GM21367 (cell line): ENCODE measurements around the gene SEMA5A.

Experiments used
- ATAC-seq: cut with Tn5 transposase; IDR thresholded peaks from one replicate; pipeline ENCODE4 v1.9.1; 2021; ENCODE audit not compliant: unreplicated experiment

SEMA5A gene

DNA sequence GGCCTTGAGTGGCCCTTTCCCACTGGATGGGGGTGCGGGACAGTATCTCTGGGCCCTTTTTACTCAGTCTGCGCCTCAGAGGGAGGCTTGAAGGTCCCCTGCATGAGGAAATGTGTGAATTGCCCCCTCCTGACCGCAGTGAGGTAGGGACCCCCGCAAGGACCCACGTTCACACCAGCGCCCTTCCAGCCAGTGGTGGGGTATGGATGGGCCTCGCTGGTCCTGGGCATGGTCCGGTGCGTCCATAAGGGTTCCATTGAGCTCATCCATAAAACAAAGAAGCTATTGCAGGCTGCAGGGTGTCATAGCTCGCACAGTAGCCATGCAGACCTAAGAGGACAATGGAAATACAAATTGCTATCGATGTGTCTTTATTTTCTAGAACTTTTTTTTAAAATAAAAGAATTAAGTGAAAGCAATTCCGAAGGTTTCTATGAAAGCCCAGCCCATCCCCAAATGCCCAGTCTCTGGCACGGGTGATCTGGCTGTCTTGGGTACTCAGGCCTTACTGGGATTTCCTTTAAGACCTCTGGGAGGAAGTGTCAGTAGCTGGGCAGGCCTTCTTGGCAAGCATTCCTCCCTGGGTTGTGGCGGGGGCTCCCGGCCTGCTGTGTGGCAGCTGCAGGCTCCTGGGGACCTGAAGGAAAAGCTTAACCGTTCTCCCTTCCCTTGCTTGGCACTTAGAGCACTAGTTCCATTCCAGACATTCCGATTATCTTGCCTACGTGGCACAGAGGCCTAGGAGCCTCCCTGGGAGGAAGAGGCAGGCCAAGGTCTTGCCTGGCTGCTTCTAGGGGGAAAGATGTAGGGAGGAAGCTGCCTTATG lies 1.5 kb upstream of the SEMA5A start:
- no peak for ATAC-seq

DNA sequence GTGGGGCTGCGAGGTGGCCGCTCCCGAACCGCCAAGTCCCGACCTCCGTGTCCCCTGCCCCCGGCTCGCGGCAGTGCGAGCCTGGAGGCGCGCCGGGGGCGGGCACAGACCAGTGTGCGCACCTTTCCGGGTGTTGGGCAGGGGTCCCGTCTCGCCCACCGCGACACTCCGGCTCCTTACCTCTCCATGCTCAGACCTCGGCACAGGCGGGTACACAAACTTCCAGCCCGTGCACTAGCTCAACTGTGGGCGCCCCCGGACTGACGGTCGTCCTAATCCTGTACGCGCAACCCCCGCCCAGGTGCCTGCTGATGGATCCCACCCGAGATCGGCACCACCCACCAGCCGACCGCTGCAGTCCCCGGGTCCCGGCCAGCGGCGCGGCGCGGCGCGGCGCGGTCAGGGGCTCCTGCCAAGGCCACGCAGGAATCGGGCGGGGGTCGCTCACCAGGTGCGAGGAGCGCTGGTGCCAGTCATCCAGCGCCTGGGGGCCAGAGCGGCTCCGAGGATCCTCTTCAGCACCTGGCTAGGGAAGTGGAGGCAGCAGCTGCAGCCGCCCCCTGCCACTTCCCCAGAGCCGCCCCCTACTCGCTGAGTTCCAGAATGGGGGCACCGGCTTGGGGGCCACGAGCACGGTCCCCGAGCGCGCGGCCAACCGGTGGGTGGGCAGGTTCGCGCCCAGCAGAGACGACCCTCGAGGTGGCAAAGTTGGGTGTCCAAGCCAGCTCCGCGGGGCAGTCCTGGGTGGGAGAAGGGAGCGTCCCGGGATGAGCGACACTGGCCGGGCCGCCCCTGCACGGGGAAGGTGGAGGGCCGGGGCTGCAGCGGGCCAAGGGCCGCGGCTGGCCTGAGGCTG lies 511 bp downstream of the SEMA5A start:
- ATAC-seq, result no peak

- peak; percentile 71 for ATAC-seq
Observed at GRCh38 chr5:9544502-9545135, 1.3 kb downstream of the SEMA5A start.

DNA sequence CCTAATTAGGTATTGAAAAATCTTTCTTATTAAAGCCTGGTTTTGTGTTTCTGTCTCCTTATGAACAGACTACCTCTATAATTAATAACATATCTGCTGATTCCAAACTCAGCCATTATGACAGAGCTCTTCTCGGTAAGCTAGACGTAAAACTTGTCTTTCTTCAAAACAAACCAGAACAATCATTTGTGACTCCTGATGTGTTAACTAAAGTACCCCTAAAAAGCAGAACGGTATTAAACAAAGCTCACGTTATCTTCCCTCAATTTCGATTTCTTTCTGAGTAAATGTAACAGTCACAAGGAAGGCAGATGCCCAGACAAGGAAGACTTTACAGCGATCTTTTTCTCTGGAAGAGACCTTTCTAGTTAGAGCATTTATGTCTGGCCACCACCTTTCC lies 1.8 kb downstream of the SEMA5A start:
- ATAC-seq, result no peak

GRCh38 chr5:9543311-9543920 lies 2.5 kb downstream of the SEMA5A start:
- no peak for ATAC-seq

DNA sequence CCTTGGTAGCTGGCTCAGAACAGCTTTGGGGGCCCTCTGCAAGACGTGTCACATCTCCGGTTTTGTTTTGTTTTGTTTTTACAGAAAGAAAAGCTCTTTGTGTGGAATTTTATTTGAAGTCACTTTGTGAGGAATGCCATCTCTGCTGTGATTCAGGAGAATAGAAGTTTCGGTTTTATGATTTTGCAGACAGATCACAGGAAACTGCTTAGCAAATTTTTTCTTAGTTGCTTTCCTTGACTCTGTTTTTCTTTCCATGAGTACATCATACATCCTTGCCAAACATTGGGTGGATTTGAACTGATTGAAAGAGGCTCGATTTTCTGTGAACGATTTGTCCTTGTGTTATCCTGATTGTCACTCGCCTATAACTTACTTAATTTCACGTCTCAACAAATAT lies 5.1 kb downstream of the SEMA5A start:
- no peak for ATAC-seq

DNA sequence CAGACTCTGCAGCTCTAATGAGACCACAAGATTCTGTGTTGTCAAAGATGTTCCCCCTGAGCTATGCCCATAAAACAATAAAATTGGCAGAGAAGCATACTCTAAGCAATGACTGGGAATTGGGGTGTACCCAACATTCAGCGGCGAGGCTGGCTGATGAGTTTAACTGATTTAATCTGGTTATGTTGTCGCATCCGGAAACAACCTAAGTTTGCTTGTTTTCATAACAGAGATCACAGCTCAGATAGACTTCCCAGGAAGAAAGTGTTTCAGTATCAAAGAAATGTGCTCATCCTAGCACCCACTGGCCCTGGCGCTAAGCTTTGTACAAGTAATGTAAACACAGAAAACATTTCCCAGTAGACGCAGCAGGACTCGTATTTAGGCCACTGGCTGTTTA lies 7.4 kb downstream of the SEMA5A start:
- no peak for ATAC-seq

DNA sequence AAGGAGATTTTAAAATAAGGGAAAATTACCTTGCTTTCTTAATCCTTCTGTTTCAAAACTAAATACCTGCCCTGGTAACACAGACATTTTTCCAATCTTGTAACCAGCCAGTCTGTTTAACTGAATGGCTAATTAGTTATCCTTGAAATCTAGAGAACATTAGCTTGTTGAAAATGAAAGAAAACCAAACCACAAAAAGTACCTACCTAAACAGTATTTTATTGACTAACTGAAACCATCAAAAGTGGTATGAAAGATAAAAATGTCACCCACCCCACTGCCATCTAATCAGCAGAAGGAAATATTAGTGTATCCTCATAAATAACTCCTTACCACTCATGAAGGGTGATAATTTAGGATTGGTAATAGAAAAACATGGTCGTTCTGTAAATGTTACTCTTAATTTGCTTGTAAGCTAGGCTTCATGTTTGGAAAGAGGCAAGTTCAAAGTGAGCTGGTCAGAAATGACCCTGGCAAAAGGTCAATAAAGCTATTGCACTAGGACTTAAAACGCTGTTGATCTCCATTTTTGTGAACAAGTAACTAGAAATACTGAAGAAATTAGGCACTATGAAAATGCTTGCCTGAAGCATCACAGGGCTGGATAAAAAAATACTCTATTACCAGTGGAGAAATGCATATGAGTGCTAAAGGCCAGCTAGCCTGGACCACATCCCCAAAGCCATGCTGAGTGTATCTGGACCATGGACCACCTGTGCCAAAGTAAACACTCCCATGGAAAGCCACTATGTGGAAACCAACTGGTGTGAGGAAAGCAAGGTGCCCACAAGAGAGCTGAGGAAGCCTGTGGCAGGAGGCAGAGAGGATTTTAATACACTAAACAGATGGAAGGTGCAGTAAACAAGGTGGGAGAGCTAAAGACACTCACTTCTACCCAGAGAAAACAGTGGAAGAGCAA lies 8.4 kb downstream of the SEMA5A start:
- ATAC-seq, result no peak

GRCh38 chr5:9536717-9537116 lies 9.2 kb downstream of the SEMA5A start:
- no peak for ATAC-seq

- no peak for ATAC-seq
Observed at GRCh38 chr5:9534881-9535517, 10.9 kb downstream of the SEMA5A start.

- no peak for ATAC-seq
Observed at GRCh38 chr5:9533562-9534364, 12.1 kb downstream of the SEMA5A start.

- ATAC-seq, result no peak
Observed at GRCh38 chr5:9533096-9533495, 12.8 kb downstream of the SEMA5A start.

DNA sequence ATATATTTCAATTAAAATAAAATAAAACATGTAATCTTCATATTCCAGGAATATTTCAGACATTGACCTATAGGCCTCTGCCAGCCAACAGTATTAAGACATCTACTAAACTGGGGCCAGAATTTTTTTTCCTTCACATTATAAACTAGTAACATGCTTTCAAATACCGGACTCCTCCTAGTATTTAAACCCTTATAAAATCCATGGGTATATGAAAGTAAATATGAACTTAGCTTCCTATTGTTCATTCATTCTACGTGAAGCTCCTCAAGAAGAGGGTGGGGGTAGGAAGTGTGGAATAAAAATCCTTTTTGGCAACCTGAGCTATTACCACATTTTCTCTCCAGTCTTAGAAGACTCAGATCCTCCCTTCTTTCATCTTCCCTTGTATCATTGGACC lies 16.4 kb downstream of the SEMA5A start:
- ATAC-seq, result no peak

- no peak for ATAC-seq
Observed at GRCh38 chr5:9529041-9529480, 16.8 kb downstream of the SEMA5A start.

DNA sequence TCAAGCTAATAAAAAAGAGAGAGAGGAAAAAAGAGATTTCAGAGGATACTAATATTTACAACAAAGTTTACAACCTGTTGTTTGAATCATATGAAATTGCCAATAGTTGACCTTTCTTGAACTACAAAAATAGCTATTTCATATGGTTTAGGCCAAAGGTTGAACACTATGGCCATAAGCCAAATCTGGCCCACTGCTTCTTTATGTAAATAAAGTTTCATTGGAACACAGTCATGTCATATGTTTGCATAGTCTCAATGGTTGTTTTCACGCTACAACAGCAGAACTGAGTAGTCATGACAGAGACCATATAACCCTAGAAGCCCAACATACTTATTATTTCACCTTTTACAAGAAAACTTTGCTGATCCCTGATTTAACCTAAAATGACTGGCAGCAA lies 20.9 kb downstream of the SEMA5A start:
- ATAC-seq, result no peak

- ATAC-seq, result no peak
Observed at GRCh38 chr5:9523090-9523823, 22.6 kb downstream of the SEMA5A start.

- no peak for ATAC-seq
Observed at GRCh38 chr5:9519537-9519936, 26.3 kb downstream of the SEMA5A start.

GRCh38 chr5:9516591-9516990 lies 29.3 kb downstream of the SEMA5A start:
- ATAC-seq, result no peak
